HG03520 (cell line): Measurements from ENCODE around the gene CMIP.

Experiments
- ATAC-seq: cut with Tn5 transposase; IDR thresholded peaks from one replicate; pipeline ENCODE4 v1.9.1; 2021; ENCODE audit warnings: mild to moderate bottlenecking, moderate library complexity; ENCODE audit not compliant: unreplicated experiment

The CMIP gene

GRCh38 chr16:81546781-81547180 is 102.2 kb downstream of the CMIP start:
- no peak for ATAC-seq

GRCh38 chr16:81547194-81547938 is 102.8 kb downstream of the CMIP start:
- no peak for ATAC-seq

DNA sequence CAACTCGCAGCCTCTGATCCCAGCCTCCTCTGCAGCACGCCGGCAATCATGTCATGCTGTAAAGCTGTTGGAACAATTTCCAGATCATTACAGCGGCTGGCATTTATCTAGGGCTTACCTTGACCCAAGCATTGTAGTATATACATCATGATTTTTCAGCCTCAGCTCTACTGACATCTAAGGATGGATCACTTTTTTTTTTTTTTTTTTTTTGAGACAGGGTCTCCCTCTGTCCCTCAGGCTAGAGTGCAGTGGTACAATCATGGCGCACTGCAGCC is 103.3 kb downstream of the CMIP start:
- ATAC-seq: no peak

DNA sequence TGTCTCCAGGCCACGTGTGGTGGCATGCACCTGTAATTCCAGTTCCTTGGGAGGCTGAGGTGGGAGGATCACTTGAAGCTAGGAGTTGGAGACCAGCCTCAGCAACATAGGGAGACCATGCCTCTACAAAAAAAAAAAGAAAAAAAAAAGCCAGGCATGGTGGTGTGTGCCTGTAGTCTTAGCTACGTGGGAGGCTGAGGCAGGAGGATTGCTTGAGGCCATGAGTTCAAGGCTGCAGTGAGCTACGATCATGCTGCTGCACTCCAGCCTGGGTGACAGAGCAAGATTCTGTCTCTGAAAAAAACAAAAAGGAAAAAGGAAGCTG is 103.9 kb downstream of the CMIP start:
- ATAC-seq: no peak

DNA sequence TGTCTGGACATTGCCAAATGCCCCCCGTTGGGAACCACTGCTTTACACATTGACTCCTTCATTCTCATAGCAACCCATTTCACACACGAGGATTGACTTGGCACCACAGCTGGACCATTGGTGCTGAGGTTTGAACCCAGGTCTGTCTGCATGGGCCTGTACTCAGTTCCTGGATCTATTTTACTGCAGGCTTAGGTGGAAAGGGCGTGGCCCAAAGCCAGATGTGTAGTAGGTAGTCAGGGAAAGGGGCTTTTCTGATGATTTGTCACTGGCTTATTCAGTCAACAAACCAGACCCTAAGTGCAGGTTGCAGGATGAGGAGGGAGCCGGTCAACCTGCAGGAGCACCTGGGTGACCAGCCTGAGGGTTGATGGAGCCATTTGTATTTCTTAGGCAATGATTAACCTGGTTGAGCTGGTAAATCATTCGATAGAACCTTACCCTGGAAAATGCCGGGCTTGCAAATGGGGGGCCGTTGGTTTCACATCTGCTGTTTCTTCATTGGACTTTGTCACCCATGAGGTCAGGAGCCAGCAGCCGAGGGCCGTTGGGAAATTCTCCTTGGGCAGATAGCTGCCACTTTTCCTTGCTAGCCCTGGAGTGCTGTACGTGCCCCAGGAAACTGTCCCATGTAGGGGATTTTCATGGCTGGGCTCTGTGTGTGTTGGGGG is 104.4 kb downstream of the CMIP start:
- no peak for ATAC-seq

GRCh38 chr16:81549547-81550431 is 105.2 kb downstream of the CMIP start:
- ATAC-seq: no peak

DNA sequence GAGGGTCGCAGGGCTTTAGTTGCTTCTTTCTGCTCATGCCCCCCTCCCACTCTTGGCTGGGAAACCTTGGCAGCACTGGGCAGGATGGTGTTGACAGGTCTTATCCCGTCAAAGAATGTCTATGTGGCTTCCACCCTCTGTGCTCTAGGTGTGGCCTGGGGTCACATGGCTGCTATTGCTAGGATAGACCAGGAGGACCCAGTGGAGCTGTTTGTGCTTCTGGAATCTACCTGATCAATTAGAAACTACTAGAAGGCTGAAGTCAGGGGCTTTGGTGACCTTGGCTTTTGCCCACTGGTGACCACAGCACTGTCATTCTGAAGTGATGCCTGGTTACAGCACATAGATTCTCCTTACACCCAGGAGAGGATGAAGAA is 105.8 kb downstream of the CMIP start:
- ATAC-seq: no peak

GRCh38 chr16:81551151-81551808 is 106.7 kb downstream of the CMIP start:
- no peak for ATAC-seq

- ATAC-seq: no peak
These were observed 107.3 kb downstream of the CMIP start for GRCh38 chr16:81551821-81552304.

DNA sequence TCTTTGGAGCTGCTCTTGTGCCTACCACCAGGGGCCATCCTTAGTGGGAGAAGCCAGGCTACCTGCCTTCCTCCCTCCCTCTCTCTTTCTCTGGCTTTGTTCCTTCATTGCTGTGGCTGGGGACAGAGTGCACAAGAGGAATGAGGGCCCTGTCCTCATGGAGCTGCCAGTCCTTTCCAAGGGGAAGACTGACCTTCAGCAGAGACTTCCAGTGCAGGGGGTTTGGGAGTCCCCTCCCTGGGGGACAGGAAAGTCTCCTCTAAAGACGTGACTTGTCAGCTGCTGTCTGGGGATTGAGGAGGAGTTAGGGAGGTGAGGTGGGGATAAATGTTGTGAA is 108.1 kb downstream of the CMIP start:
- no peak for ATAC-seq

GRCh38 chr16:81553080-81553813 is 108.6 kb downstream of the CMIP start:
- no peak for ATAC-seq

DNA sequence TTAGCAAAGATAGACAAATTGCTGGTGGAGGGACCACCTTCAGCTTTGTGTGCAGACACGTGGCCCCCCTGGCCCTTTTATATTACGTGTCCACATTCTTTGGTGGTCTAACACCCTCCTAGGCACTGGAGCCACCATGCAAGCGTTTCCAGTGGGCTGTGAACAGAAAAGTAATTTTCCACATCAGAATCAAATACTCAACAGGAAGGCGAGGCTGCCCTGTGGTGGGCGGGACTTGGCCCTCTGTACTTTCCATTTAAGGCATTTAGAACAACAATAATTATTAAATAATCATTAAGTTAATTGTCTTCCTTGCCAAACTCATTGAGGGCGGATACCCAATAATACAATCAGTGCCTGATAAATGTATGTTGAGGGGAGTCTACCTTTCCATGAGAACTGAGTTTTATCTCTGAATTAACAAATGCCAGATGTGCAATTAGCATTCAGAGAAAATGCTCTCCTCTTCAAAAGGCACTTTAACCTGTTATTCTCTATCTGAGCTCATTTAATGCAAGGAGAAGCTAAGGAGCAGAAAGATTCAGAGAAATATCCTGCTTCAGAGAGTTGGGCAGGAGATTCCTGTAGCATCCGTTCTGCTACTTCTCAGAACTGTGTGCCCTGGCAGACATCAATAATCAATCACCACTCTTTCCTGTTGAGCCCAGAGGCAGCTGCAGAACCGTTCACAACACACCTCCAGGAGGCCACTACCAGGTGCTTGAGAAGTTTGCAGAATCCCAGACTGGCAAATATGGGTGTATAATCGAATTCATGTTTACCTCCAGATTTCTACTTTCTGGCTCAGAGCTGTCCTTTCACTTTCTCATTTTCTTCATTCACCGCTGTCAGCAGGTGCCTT is 109.4 kb downstream of the CMIP start:
- ATAC-seq: no peak

DNA sequence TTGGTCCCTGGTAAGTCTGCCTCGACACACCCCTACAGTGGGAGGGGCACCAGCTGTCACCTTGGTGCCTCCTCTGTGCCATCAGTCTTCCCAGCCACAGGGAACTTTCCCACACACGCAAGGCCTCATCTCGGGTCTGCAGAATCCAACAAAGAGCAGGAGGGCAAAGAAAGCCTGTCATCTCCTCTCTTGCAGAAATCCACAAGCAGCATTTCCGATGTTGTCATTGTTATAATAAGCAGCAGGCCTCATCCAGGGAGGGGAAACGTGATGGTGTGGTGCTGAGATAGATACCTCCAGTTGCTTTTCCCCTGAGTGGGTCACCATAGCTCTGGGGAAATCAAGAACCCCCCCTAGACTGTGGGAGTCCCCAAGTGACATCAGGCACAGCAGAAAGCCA is 110.4 kb downstream of the CMIP start:
- ATAC-seq: no peak

- ATAC-seq: no peak
These were observed 111.1 kb downstream of the CMIP start for GRCh38 chr16:81555660-81556059.

GRCh38 chr16:81556715-81557284 is 112.2 kb downstream of the CMIP start:
- ATAC-seq: no peak

DNA sequence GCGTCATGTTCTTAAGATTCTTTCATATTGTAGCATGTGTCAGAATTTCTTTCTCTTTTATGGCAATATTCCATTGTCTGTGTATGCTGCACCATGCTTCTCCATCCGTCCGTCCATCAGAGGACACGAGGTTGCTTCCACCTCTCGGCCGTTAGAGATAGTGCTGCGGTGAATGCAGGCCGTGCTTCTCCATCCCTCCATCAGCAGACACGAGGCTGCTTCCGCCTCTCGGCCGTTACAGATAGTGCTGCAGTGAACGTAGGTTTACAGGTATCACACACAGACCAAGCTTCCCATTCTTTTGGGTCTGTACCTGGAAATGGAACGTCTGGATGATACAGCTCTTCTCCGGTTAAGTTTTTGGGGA is 113.5 kb downstream of the CMIP start:
- ATAC-seq: no peak

GRCh38 chr16:81558444-81559175 is 114.0 kb downstream of the CMIP start:
- ATAC-seq: no peak

DNA sequence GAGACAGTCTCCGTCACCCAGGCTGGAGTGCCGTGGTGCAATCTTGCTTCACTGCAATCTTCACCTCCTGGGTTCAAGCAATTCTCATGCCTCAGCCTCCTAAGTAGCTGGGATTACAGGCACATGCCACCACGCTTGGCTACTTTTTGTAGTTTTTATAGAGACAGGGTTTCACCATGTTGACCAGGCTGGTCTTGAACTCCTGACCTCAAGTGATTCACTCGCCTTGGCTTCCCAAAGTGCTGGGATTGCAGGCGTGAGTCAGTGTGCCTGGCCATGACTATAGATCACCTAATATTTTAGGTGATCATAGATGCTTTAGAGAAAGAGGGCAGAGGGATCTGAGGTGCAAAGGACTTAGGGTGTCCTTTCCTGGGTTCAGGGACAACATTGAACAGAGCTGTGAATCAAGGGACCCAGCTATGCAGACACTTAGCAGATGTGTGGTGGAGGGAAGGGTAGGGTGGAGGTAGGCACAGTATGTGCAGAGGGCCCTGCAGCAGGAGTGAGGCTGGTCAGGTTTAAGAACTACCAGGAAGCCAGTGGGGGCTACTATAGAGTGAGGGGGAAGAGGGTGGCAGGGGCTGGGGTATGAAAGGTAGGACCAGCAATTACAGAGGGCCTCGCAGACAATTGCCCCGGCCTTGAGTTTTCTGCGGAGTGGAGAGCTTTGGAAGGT is 116.5 kb downstream of the CMIP start:
- ATAC-seq: no peak
